Calu3 (cell line): Measurements from ENCODE around the gene TRIM26. TPM values are rescaled to one million over a fixed set of nuclear protein-coding genes. Genes with fewer than 3 reads are reported as not detected.

ENCODE experiments used
- BruUV-seq: library from RNA; stranded (reverse); fragments of 400-500 nt; replicated peaks from 2 replicates; lab custom pipeline; 2021; lab: Mats Ljungman, UMichigan
- CTCF ChIA-PET: fragments of 300-600 bp; sonication (Branson Sonifier 250); formaldehyde crosslinking; loops from one replicate; lab custom pipeline; 2022; ENCODE audit warnings: antibody characterized with exemption; lab: Charles Lee
- DNase-seq: peaks from one replicate; pipeline ENCODE4 v3.0.0; 2022
- H3K27ac Mint-ChIP-seq: one replicate; pipeline ENCODE4 v1.8.0; 2022; ENCODE audit warnings: mixed read lengths; ENCODE audit not compliant: unreplicated experiment
- H3K27me3 Mint-ChIP-seq: one replicate; pipeline ENCODE4 v1.8.0; 2022; ENCODE audit warnings: mixed read lengths; ENCODE audit not compliant: unreplicated experiment
- H3K36me3 Mint-ChIP-seq: one replicate; pipeline ENCODE4 v1.8.0; 2022; ENCODE audit warnings: mild to moderate bottlenecking, moderate library complexity, mixed read lengths; ENCODE audit not compliant: insufficient read depth, unreplicated experiment
- H3K4me1 Mint-ChIP-seq: one replicate; pipeline ENCODE4 v1.8.0; 2022; ENCODE audit warnings: mild to moderate bottlenecking, low read depth, mixed read lengths; ENCODE audit not compliant: unreplicated experiment
- H3K4me3 Mint-ChIP-seq: one replicate; pipeline ENCODE4 v1.8.0; 2022; ENCODE audit warnings: mild to moderate bottlenecking, low read depth, moderate library complexity, mixed read lengths; ENCODE audit not compliant: unreplicated experiment
- H3K9me3 Mint-ChIP-seq: one replicate; pipeline ENCODE4 v1.8.0; 2022; ENCODE audit warnings: low read depth, mixed read lengths; ENCODE audit not compliant: unreplicated experiment
- CTCF ChIP-seq: fragments of 200-600 bp; IDR thresholded peaks from one replicate; pipeline ENCODE4 v1.8.0; 2022; ENCODE audit warnings: antibody characterized with exemption; ENCODE audit not compliant: unreplicated experiment
- intact Hi-C: fragments of 100-400 bp; cut with micrococcal nuclease; formaldehyde crosslinking; loops from one replicate; pipeline ENCODE4 v1.10.0; 2022; ENCODE audit not compliant: unreplicated experiment
- total RNA-seq: library from RNA; stranded (reverse); gene quantifications from 2 replicates; pipeline ENCODE4 v1.2.3, GENCODE V29; 2022

The TRIM26 gene
- total RNA-seq, 1 experiment from 2014 or later = 89.9 TPM

- DNase-seq = no peak
- CTCF ChIA-PET = no interaction called here
- TF ChIP-seq CTCF = no peak
- intact Hi-C loops = loop anchor here (5.0 kb wide), 1 partner anchor 135 kb away; no protein-coding TSS in a partner anchor
- Mint-ChIP-seq H3K9me3 (no peaks in the 10 kb centered on the region), H3K36me3 (peaks cover 19% of the 10 kb centered on the region), H3K4me1 (no peaks in the 10 kb centered on the region), H3K27ac (no peak overlapping the region), H3K27me3 (peaks cover 9% of the 10 kb centered on the region), H3K4me3 (no peak overlapping the region)
- no TSS peak for BruUV-seq
Observed at GRCh38 chr6:30172681-30173080, 40.5 kb downstream of the TRIM26 start.

GRCh38 chr6:30171677-30172471, 41.3 kb downstream of the TRIM26 start:
- TF ChIP-seq CTCF = no peak
- BruUV-seq = no TSS peak
- Mint-ChIP-seq H3K27ac (no peak overlapping the region), H3K27me3 (peaks cover 1% of the 10 kb centered on the region), H3K9me3 (no peaks in the 10 kb centered on the region), H3K4me3 (no peak overlapping the region), H3K36me3 (peaks cover 19% of the 10 kb centered on the region), H3K4me1 (peaks cover 3% of the 10 kb centered on the region)
- no peak for DNase-seq
- CTCF ChIA-PET = no interaction called here
- intact Hi-C loops = loop anchor here (2.0 to 5.0 kb wide), 4 partner anchors 21 to 323 kb away; no protein-coding TSS in a partner anchor

DNA sequence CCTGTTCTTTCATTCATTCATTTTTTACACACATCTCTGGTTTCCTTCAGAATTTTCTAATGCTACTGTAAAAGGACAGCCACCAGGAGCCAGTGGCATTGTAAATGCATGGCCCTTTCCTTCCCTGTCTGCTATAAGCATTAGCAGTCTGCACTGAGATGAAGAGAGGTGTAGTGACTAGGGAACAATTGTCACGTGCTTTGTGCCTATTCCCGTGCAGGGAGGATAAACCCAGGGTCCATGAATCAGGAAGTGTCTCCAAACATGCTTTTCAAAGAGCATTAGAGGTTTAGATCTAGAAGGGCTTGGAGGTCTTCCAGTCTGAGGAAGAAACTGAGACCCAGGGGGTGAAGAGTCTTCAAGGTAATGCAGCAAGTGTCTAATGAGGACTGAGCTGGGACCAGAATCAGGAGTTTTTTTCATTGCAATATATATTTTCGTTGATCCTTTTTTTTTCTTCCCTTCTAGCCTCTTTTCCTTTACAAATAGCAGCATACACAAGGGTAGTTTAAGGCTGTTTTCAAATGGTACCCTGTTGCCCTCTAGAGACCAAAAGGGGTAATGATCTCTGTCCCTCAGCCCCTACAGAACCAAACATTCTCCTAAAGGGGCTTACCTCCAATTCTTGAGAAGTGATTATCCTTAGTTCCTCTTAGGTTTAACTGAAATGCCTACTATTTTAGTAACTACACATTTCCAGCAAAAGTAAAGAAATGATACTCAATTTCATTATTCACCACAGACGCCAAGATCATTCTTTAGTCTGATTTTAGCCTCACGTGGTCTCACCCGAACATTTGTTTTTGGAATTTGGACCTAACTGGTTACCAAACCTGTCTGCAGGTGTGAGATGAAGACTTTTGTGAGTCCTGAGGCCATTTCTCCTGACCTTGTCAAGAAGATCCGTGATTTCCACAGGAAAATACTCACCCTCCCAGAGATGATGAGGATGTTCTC, 43.3 kb downstream of the TRIM26 start:
- Mint-ChIP-seq H3K27ac (no peak overlapping the region), H3K36me3 (peaks cover 19% of the 10 kb centered on the region), H3K4me3 (no peak overlapping the region), H3K27me3 (no peaks in the 10 kb centered on the region), H3K9me3 (no peaks in the 10 kb centered on the region), H3K4me1 (peaks cover 13% of the 10 kb centered on the region)
- TF ChIP-seq CTCF = peak; percentile 77
- peak; percentile 46 for DNase-seq
- CTCF ChIA-PET = interaction anchor here (0.7 kb wide), 1 partner anchor 74 kb away, joined by 3 read pairs; no protein-coding TSS in a partner anchor
- no TSS peak for BruUV-seq
- intact Hi-C loops = loop anchor here (1.0 to 5.0 kb wide), 5 partner anchors 19 to 321 kb away; no protein-coding TSS in a partner anchor

GRCh38 chr6:30168741-30169140, 44.5 kb downstream of the TRIM26 start:
- no peak for DNase-seq
- no peaks in the 10 kb centered on the region for H3K9me3 Mint-ChIP-seq
- CTCF ChIA-PET = interaction anchor here (0.9 to 1.1 kb wide), 2 partner anchors 38 to 121 kb away, joined by 3 to 4 read pairs; no protein-coding TSS in a partner anchor
- peaks cover 22% of the 10 kb centered on the region for H3K4me1 Mint-ChIP-seq
- no TSS peak for BruUV-seq
- no peak overlapping the region for H3K27ac Mint-ChIP-seq
- no peaks in the 10 kb centered on the region for H3K27me3 Mint-ChIP-seq
- peaks cover 26% of the 10 kb centered on the region for H3K36me3 Mint-ChIP-seq
- no peak overlapping the region for H3K4me3 Mint-ChIP-seq
- no peak for TF ChIP-seq CTCF
- intact Hi-C loops = no loop called here
